Vagina (tissue), 2 donors: ENCODE data around the gene SLITRK4. TPM values are rescaled to one million over a fixed set of nuclear protein-coding genes. Genes with fewer than 3 reads are reported as not detected.

Experiments
- DNase-seq, 2 donors: peaks; one replicate each; pipeline ENCODE4 v3.0.0-alpha.2; 2017; ENCODE audit errors: extremely low spot score in 2 of 2
- H3K27ac ChIP-seq: fragments of 200-600 bp; sonication (generic); one replicate; pipeline ENCODE4 v1.5.1; 2019
- H3K27me3 ChIP-seq: fragments of 200-600 bp; sonication (generic); one replicate; pipeline ENCODE4 v1.5.1; 2019
- H3K36me3 ChIP-seq, 2 donors: fragments of 200-600 bp; sonication (generic); one replicate each; pipeline ENCODE4 v1.5.1; 2017 to 2019
- H3K4me1 ChIP-seq: fragments of 200-600 bp; sonication (generic); one replicate; pipeline ENCODE4 v1.5.1; 2019
- H3K4me3 ChIP-seq, 2 donors: fragments of 200-600 bp; sonication (generic); 1 replicate in 1 of 2; 2 replicates in 1 of 2; pipeline ENCODE4 v1.5.1; 2016 to 2019
- H3K9me3 ChIP-seq: fragments of 200-600 bp; sonication (generic); one replicate; pipeline ENCODE4 v1.5.1; 2019
- POLR2A ChIP-seq, 2 donors: fragments of 450-650 bp; IDR thresholded peaks; one replicate each; pipeline ENCODE4 v1.6.1; 2017; ENCODE audit warnings: antibody characterized with exemption in 2 of 2, mild to moderate bottlenecking in 2 of 2, moderate library complexity in 2 of 2
- POLR2AphosphoS5 ChIP-seq, 2 donors: sonication (generic); formaldehyde crosslinking; IDR thresholded peaks; one replicate each; pipeline ENCODE4 v1.9.0; 2017; ENCODE audit warnings: antibody characterized with exemption in 2 of 2, mild to moderate bottlenecking in 2 of 2, low read depth in 1 of 2; ENCODE audit not compliant: insufficient read depth in 1 of 2
- intact Hi-C: fragments of 100-400 bp; cut with DNase I; formaldehyde crosslinking; loops from one replicate; pipeline ENCODE4 v1.15.1; 2023
- total RNA-seq: library from RNA; depleted of rRNA; stranded (reverse); fragments of >200 nt; gene quantifications from one replicate; pipeline ENCODE4 v1.2.3, GENCODE V29; 2016
- TF ChIP-seq, protein P1 (sequence below), 3 experiments: fragments of 450-650 bp in 2 of 3; fragments of 200-600 bp in 1 of 3; sonication (generic) in 1 of 3; IDR thresholded peaks; one replicate each; pipeline ENCODE4 v1.5.1; 2017 to 2019; ENCODE audit warnings: antibody characterized with exemption in 3 of 3, mild to moderate bottlenecking in 2 of 3, moderate library complexity in 2 of 3

SLITRK4 gene, protein sequence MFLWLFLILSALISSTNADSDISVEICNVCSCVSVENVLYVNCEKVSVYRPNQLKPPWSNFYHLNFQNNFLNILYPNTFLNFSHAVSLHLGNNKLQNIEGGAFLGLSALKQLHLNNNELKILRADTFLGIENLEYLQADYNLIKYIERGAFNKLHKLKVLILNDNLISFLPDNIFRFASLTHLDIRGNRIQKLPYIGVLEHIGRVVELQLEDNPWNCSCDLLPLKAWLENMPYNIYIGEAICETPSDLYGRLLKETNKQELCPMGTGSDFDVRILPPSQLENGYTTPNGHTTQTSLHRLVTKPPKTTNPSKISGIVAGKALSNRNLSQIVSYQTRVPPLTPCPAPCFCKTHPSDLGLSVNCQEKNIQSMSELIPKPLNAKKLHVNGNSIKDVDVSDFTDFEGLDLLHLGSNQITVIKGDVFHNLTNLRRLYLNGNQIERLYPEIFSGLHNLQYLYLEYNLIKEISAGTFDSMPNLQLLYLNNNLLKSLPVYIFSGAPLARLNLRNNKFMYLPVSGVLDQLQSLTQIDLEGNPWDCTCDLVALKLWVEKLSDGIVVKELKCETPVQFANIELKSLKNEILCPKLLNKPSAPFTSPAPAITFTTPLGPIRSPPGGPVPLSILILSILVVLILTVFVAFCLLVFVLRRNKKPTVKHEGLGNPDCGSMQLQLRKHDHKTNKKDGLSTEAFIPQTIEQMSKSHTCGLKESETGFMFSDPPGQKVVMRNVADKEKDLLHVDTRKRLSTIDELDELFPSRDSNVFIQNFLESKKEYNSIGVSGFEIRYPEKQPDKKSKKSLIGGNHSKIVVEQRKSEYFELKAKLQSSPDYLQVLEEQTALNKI
- 3.2 TPM for total RNA-seq

- H3K4me1 ChIP-seq = no peaks in the 10 kb centered on the region
- intact Hi-C loops = no loop called here
- peak within 1 kb of the TSS; percentile 33 to 38 for H3K4me3 ChIP-seq
- no peaks in the 10 kb centered on the region for H3K9me3 ChIP-seq
- no peak for DNase-seq
- no peaks in the 10 kb centered on the region for H3K36me3 ChIP-seq
- H3K27ac ChIP-seq = no peak within 1 kb of the TSS
- no peak for TF ChIP-seq POLR2A (IDR thresholded peaks at IDR 0.05)
- TF ChIP-seq POLR2AphosphoS5 (IDR thresholded peaks at IDR 0.05; ENCODE audit: insufficient read depth in 1 of 2, low read depth in 1 of 2) = no peak
- TF ChIP-seq, protein P1, sequence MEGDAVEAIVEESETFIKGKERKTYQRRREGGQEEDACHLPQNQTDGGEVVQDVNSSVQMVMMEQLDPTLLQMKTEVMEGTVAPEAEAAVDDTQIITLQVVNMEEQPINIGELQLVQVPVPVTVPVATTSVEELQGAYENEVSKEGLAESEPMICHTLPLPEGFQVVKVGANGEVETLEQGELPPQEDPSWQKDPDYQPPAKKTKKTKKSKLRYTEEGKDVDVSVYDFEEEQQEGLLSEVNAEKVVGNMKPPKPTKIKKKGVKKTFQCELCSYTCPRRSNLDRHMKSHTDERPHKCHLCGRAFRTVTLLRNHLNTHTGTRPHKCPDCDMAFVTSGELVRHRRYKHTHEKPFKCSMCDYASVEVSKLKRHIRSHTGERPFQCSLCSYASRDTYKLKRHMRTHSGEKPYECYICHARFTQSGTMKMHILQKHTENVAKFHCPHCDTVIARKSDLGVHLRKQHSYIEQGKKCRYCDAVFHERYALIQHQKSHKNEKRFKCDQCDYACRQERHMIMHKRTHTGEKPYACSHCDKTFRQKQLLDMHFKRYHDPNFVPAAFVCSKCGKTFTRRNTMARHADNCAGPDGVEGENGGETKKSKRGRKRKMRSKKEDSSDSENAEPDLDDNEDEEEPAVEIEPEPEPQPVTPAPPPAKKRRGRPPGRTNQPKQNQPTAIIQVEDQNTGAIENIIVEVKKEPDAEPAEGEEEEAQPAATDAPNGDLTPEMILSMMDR (IDR thresholded peaks at IDR 0.05) = no peak
- H3K27me3 ChIP-seq = no peaks in the 10 kb centered on the region
Measured at GRCh38 chrX:143635915-143636314, at the start of gene SLITRK4. TSS of gene SLITRK4 (minus strand) at chrX:143636101. CDS start at chrX:143631108, 4,993 bp downstream.

DNA sequence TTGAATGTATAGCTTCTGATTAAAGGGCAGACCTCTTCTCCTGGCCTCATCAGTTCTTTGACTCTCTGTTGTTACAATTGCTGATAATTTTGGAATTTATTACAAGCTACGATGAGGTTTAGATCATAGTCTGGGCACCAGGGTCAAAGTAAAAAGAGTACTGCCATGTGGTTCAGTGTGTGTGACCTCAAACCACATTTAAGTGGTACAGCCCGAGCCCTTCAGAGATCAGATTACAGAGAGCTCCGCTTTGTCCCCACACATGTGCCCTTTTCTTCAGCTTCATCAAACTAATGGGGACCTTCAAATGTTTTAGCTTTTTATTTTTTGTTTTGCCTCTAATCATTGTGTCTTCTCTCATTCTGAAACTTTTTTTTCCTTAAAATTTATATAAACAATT, 47.6 kb upstream of the SLITRK4 start:
- Histone ChIP-seq H3K27me3 (no peaks in the 10 kb centered on the region), H3K9me3 (no peaks in the 10 kb centered on the region), H3K27ac (no peak overlapping the region), H3K4me3 (no peak overlapping the region), H3K36me3 (no peaks in the 10 kb centered on the region), H3K4me1 (no peaks in the 10 kb centered on the region)
- TF ChIP-seq, protein P1 (IDR thresholded peaks at IDR 0.05) = no peak
- TF ChIP-seq POLR2A (IDR thresholded peaks at IDR 0.05) = no peak
- TF ChIP-seq POLR2AphosphoS5 (IDR thresholded peaks at IDR 0.05; ENCODE audit: insufficient read depth in 1 of 2, low read depth in 1 of 2) = no peak
- intact Hi-C loops = no loop called here
- DNase-seq = no peak

GRCh38 chrX:143674926-143675325, 39.0 kb upstream of the SLITRK4 start:
- DNase-seq = no peak
- no peaks in the 10 kb centered on the region for H3K27me3 ChIP-seq
- TF ChIP-seq, protein P1 (IDR thresholded peaks at IDR 0.05) = no peak
- no peak for TF ChIP-seq POLR2A (IDR thresholded peaks at IDR 0.05)
- TF ChIP-seq POLR2AphosphoS5 (IDR thresholded peaks at IDR 0.05; ENCODE audit: insufficient read depth in 1 of 2, low read depth in 1 of 2) = no peak

DNA sequence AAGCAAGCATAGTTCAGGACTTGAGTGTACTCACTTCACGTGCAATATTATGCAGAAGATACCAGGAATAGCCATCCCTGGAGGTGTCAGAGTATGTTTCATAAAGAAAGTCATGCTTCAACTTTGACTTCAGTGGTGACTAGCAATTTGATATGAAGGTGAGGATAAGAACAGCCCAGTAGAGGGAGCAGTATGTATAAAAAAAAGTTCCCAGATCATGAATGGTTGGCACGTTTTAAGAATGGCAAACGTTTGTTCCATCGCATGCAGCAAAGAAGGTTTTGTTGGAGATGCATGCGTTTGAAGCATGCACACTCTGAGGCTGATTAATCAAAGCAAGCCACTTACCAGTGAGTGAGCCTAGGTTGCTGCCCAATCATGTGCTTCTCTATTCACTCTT, 33.5 kb upstream of the SLITRK4 start:
- no peaks in the 10 kb centered on the region for H3K9me3 ChIP-seq
- no peak for TF ChIP-seq POLR2A (IDR thresholded peaks at IDR 0.05)
- TF ChIP-seq POLR2AphosphoS5 (IDR thresholded peaks at IDR 0.05; ENCODE audit: insufficient read depth in 1 of 2, low read depth in 1 of 2) = no peak
- TF ChIP-seq, protein P1 (IDR thresholded peaks at IDR 0.05) = no peak
- H3K4me1 ChIP-seq = no peaks in the 10 kb centered on the region
- no peak for DNase-seq
- no peak overlapping the region for H3K27ac ChIP-seq
- no peaks in the 10 kb centered on the region for H3K36me3 ChIP-seq
- no peak overlapping the region for H3K4me3 ChIP-seq
- intact Hi-C loops = no loop called here
- no peaks in the 10 kb centered on the region for H3K27me3 ChIP-seq

More at GRCh38 chrX:143674926-143675325, 39.0 kb upstream of the SLITRK4 start:
- Histone ChIP-seq H3K27ac (no peak overlapping the region), H3K4me3 (no peak overlapping the region), H3K36me3 (no peaks in the 10 kb centered on the region), H3K9me3 (no peaks in the 10 kb centered on the region), H3K4me1 (no peaks in the 10 kb centered on the region)
- intact Hi-C loops = no loop called here
